H9 (cell line): ENCODE results near the gene SART1. TPM values are rescaled to one million over a fixed set of nuclear protein-coding genes. Genes with fewer than 3 reads are reported as not detected.
A peak's percentile ranks its signal among the peaks of the same experiment; 100 is the strongest.

Source experiments
- DNase-seq: peaks from one replicate; pipeline ENCODE4 v3.0.0-alpha.2; 2017
- H2AFZ ChIP-seq: one replicate; pipeline ENCODE4 v1.6.1; 2013; ENCODE audit warnings: mild to moderate bottlenecking, low read length, control low read depth, moderate library complexity
- H2AK5ac ChIP-seq: 2 replicates; pipeline ENCODE4 v1.6.1; 2013; ENCODE audit warnings: low read length, control low read depth, mixed read lengths; ENCODE audit not compliant: insufficient read length
- H2BK120ac ChIP-seq: one replicate; pipeline ENCODE4 v1.6.1; 2013; ENCODE audit warnings: low read depth, mild to moderate bottlenecking, low read length, control low read depth, inconsistent platforms; ENCODE audit not compliant: poor library complexity, severe bottlenecking
- H2BK12ac ChIP-seq: 2 replicates; pipeline ENCODE4 v1.6.1; 2013; ENCODE audit warnings: low read length, control low read depth, mixed read lengths, low read depth; ENCODE audit not compliant: insufficient read length
- H2BK15ac ChIP-seq: 2 replicates; pipeline ENCODE4 v1.6.1; 2013; ENCODE audit warnings: low read depth, low read length, control low read depth
- H2BK20ac ChIP-seq: one replicate; pipeline ENCODE4 v1.6.1; 2013; ENCODE audit warnings: low read depth, mild to moderate bottlenecking, low read length, control low read depth, inconsistent platforms; ENCODE audit not compliant: poor library complexity, severe bottlenecking
- H2BK5ac ChIP-seq: 2 replicates; pipeline ENCODE4 v1.6.1; 2013; ENCODE audit warnings: low read length, control low read depth, mixed read lengths; ENCODE audit not compliant: insufficient read length
- H3K14ac ChIP-seq: 2 replicates; pipeline ENCODE4 v1.6.1; 2013; ENCODE audit warnings: low read length, control low read depth; ENCODE audit not compliant: insufficient read depth
- H3K18ac ChIP-seq: 2 replicates; pipeline ENCODE4 v1.6.1; 2013; ENCODE audit warnings: low read depth, mild to moderate bottlenecking, mixed read lengths, low read length, control low read depth; ENCODE audit not compliant: insufficient read length
- H3K23ac ChIP-seq: 2 replicates; pipeline ENCODE4 v1.6.1; 2013; ENCODE audit warnings: low read length, control low read depth, mixed read lengths, low read depth; ENCODE audit not compliant: insufficient read length
- H3K23me2 ChIP-seq: 2 replicates; pipeline ENCODE4 v1.6.1; 2013; ENCODE audit warnings: low read depth, mild to moderate bottlenecking, mixed read lengths, low read length, control low read depth; ENCODE audit not compliant: insufficient read length, poor library complexity, severe bottlenecking
- H3K27ac ChIP-seq: 2 replicates; pipeline ENCODE4 v1.5.1; 2013; ENCODE audit warnings: low read length, control low read depth, mixed read lengths, low read depth; ENCODE audit not compliant: insufficient read length
- H3K27me3 ChIP-seq: 2 replicates; pipeline ENCODE4 v1.6.1; 2013; ENCODE audit warnings: low read length, control low read depth, inconsistent platforms; ENCODE audit not compliant: insufficient read depth
- H3K4ac ChIP-seq: 2 replicates; pipeline ENCODE4 v1.6.1; 2013; ENCODE audit warnings: low read depth, mild to moderate bottlenecking, control low read depth, inconsistent platforms, low read length, moderate library complexity
- H3K4me1 ChIP-seq: 2 replicates; pipeline ENCODE4 v1.6.1; 2013; ENCODE audit warnings: low read length, control low read depth, inconsistent platforms; ENCODE audit not compliant: insufficient read depth
- H3K4me2 ChIP-seq: 2 replicates; pipeline ENCODE4 v1.6.1; 2013; ENCODE audit warnings: low read length, control low read depth, mixed read lengths; ENCODE audit not compliant: insufficient read length, insufficient read depth
- H3K56ac ChIP-seq: 2 replicates; pipeline ENCODE4 v1.6.1; 2013; ENCODE audit warnings: low read depth, mild to moderate bottlenecking, mixed read lengths, low read length, control low read depth; ENCODE audit not compliant: insufficient read length
- H3K79me1 ChIP-seq: 2 replicates; pipeline ENCODE4 v1.6.1; 2013; ENCODE audit warnings: low read depth, mild to moderate bottlenecking, moderate library complexity, low read length, control low read depth, inconsistent platforms; ENCODE audit not compliant: insufficient read depth, poor library complexity, severe bottlenecking
- H3K79me2 ChIP-seq: 2 replicates; pipeline ENCODE4 v1.6.1; 2013; ENCODE audit warnings: low read length, control low read depth, inconsistent platforms; ENCODE audit not compliant: insufficient read depth
- H3K9ac ChIP-seq: 2 replicates; pipeline ENCODE4 v1.6.1; 2013; ENCODE audit warnings: low read length, control low read depth, mixed read lengths; ENCODE audit not compliant: insufficient read length; ENCODE audit errors: extremely low read depth
- H3K9me3 ChIP-seq: one replicate; pipeline ENCODE4 v1.6.1; 2013; ENCODE audit warnings: low read depth, low read length, inconsistent platforms; ENCODE audit not compliant: control insufficient read depth
- H3T11ph ChIP-seq: one replicate; pipeline ENCODE4 v1.6.1; 2013; ENCODE audit warnings: mild to moderate bottlenecking, low read length, control low read depth, inconsistent platforms
- H4K20me1 ChIP-seq: one replicate; pipeline ENCODE4 v1.6.1; 2013; ENCODE audit not compliant: control insufficient read depth, insufficient read length, insufficient read depth
- H4K5ac ChIP-seq: 2 replicates; pipeline ENCODE4 v1.6.1; 2013; ENCODE audit warnings: low read depth, mild to moderate bottlenecking, mixed read lengths, low read length, control low read depth; ENCODE audit not compliant: insufficient read length
- H4K8ac ChIP-seq: replicated peaks from 2 replicates; pipeline ENCODE4 v1.6.1; 2013; ENCODE audit warnings: low read length, control low read depth, mixed read lengths, low read depth; ENCODE audit not compliant: insufficient read length
- H4K91ac ChIP-seq: 2 replicates; pipeline ENCODE4 v1.6.1; 2013; ENCODE audit warnings: low read depth, mild to moderate bottlenecking, moderate library complexity, mixed read lengths, low read length, control low read depth; ENCODE audit not compliant: insufficient read length
- H3K27ac Mint-ChIP-seq, 3 experiments: 2 replicates in 2 of 3; 3 replicates in 1 of 3; pipeline ENCODE4 v1.8.0; 2020 to 2021; ENCODE audit warnings: mixed read lengths in 3 of 3, mild to moderate bottlenecking in 1 of 3, moderate library complexity in 1 of 3
- H3K27me3 Mint-ChIP-seq: 2 replicates; pipeline ENCODE4 v1.8.0; 2021; ENCODE audit warnings: low read depth, mild to moderate bottlenecking, moderate library complexity, mixed read lengths
- H3K36me3 Mint-ChIP-seq, 3 experiments: 2 replicates in 2 of 3; 3 replicates in 1 of 3; pipeline ENCODE4 v1.8.0; 2020 to 2021; ENCODE audit warnings: low read depth in 3 of 3, mixed read lengths in 3 of 3; ENCODE audit not compliant: insufficient read depth in 1 of 3
- H3K4me1 Mint-ChIP-seq, 2 experiments: 2 replicates each; pipeline ENCODE4 v1.8.0; 2020; ENCODE audit warnings: mixed read lengths in 2 of 2
- H3K4me3 Mint-ChIP-seq, 2 experiments: 2 replicates in 1 of 2; 3 replicates in 1 of 2; pipeline ENCODE4 v1.8.0; 2020 to 2021; ENCODE audit warnings: mild to moderate bottlenecking in 2 of 2, mixed read lengths in 2 of 2, moderate library complexity in 1 of 2
- H3K9me3 Mint-ChIP-seq, 2 experiments: 2 replicates in 1 of 2; 3 replicates in 1 of 2; pipeline ENCODE4 v1.8.0; 2020; ENCODE audit warnings: mild to moderate bottlenecking in 2 of 2, mixed read lengths in 2 of 2, moderate library complexity in 1 of 2
- WGBS: extraction: QIAGEN DNeasy Blood & Tissue Kit; methylation state at CpG from one replicate; pipeline ENCODE4 v1.1.7; 2013; ENCODE audit warnings: missing lambda C conversion rate, low lambda C conversion rate, mixed read lengths; ENCODE audit not compliant: insufficient read length; ENCODE audit errors: extremely low coverage; 5-methylcytosine and 5-hydroxymethylcytosine counted together
- total RNA-seq: library from RNA; stranded (reverse); gene quantifications from 2 replicates; pipeline ENCODE4 v1.2.1, GENCODE V29; 2021
- TF ChIP-seq, protein P1 (sequence below): fragments of 200-600 bp; sonication (generic); conservative IDR thresholded peaks from 3 replicates; pipeline ENCODE4 v1.8.0; 2021; ENCODE audit warnings: antibody characterized with exemption, mild to moderate bottlenecking

The SART1 gene
- total RNA-seq, 1 experiment from 2014 or later, result 52.0 TPM

- no peak overlapping the region for H2BK5ac ChIP-seq
- H3K27ac ChIP-seq, result no peak overlapping the region
- peaks cover 5% of the 10 kb centered on the region for H3K79me1 ChIP-seq
- H3K27ac Mint-ChIP-seq, result peak overlapping the region; percentile 15 to 76 (median 53); a peak in 2 of 7 replicates
- H3K4me2 ChIP-seq, result no peak overlapping the region
- H2BK20ac ChIP-seq, result no peak overlapping the region
- no peak overlapping the region for H2BK12ac ChIP-seq
- H3K27me3 Mint-ChIP-seq, result no peaks in the 10 kb centered on the region; the same call in 1 of the 2 replicates
- WGBS, result no CpG with 5 or more reads among the region's 17 CpGs
- no peak overlapping the region for H3K4ac ChIP-seq
- peaks cover 3% of the 10 kb centered on the region; the same call in 1 of the 2 replicates for H3K4me1 ChIP-seq
- H3K9me3 Mint-ChIP-seq, result no peaks in the 10 kb centered on the region; a peak in 1 of 5 replicates
- no peak overlapping the region for H2AK5ac ChIP-seq
- no peak overlapping the region for H3K56ac ChIP-seq
- H3K79me2 ChIP-seq, result peaks cover 10% of the 10 kb centered on the region; the same call in 1 of the 2 replicates
- H3K9ac ChIP-seq, result no peak overlapping the region
- H4K20me1 ChIP-seq, result no peaks in the 10 kb centered on the region
- H3T11ph ChIP-seq, result no peak overlapping the region
- no peak overlapping the region for H4K8ac ChIP-seq
- H3K4me3 Mint-ChIP-seq, result peak overlapping the region in 1 of 2 experiments; percentile 26; a peak in 1 of 5 replicates
- H3K9me3 ChIP-seq, result no peaks in the 10 kb centered on the region
- DNase-seq, result no peak
- peaks cover 11 to 16% of the 10 kb centered on the region in 2 experiments for H3K4me1 Mint-ChIP-seq
- no peak overlapping the region; the same call in 1 of the 2 replicates for H3K14ac ChIP-seq
- no peak overlapping the region for H2BK15ac ChIP-seq
- no peak overlapping the region for H3K18ac ChIP-seq
- H3K23ac ChIP-seq, result no peak overlapping the region
- TF ChIP-seq, protein P1, sequence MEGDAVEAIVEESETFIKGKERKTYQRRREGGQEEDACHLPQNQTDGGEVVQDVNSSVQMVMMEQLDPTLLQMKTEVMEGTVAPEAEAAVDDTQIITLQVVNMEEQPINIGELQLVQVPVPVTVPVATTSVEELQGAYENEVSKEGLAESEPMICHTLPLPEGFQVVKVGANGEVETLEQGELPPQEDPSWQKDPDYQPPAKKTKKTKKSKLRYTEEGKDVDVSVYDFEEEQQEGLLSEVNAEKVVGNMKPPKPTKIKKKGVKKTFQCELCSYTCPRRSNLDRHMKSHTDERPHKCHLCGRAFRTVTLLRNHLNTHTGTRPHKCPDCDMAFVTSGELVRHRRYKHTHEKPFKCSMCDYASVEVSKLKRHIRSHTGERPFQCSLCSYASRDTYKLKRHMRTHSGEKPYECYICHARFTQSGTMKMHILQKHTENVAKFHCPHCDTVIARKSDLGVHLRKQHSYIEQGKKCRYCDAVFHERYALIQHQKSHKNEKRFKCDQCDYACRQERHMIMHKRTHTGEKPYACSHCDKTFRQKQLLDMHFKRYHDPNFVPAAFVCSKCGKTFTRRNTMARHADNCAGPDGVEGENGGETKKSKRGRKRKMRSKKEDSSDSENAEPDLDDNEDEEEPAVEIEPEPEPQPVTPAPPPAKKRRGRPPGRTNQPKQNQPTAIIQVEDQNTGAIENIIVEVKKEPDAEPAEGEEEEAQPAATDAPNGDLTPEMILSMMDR, result no peak
- peaks cover 3 to 14% (median 8%) of the 10 kb centered on the region in 3 experiments; a peak in 6 of 7 replicates for H3K36me3 Mint-ChIP-seq
- no peak overlapping the region for H2AFZ ChIP-seq
- no peak overlapping the region for H4K91ac ChIP-seq
- peaks cover 3% of the 10 kb centered on the region for H3K23me2 ChIP-seq
- H2BK120ac ChIP-seq, result no peak overlapping the region
- H3K27me3 ChIP-seq, result no peaks in the 10 kb centered on the region
- H4K5ac ChIP-seq, result no peak overlapping the region
These were observed 2.6 kb upstream of the SART1 start for GRCh38 chr11:65958774-65959420.
